Neural progenitor cell (in vitro differentiated cells): ENCODE results near the gene LAD1. TPM values are rescaled to one million over a fixed set of nuclear protein-coding genes. Genes with fewer than 3 reads are reported as not detected.

Experiments used
- DNase-seq: peaks from one replicate; pipeline ENCODE4 v3.0.0-alpha.2; 2016; ENCODE audit warnings: low spot score
- H2AFZ ChIP-seq: fragments of 200-600 bp; sonication (generic); replicated peaks from 2 replicates; pipeline ENCODE4 v1.6.1; 2016; ENCODE audit warnings: antibody characterized with exemption
- H3F3A ChIP-seq: fragments of 200-600 bp; sonication (generic); 2 replicates; pipeline ENCODE4 v1.6.1; 2016; ENCODE audit warnings: antibody characterized with exemption, low read depth
- H3K27ac ChIP-seq: fragments of 200-600 bp; sonication (generic); 2 replicates; pipeline ENCODE4 v1.5.1; 2016; ENCODE audit warnings: mild to moderate bottlenecking
- H3K27me3 ChIP-seq: fragments of 200-600 bp; sonication (generic); 2 replicates; pipeline ENCODE4 v1.6.1; 2016; ENCODE audit warnings: mild to moderate bottlenecking, moderate library complexity
- H3K36me3 ChIP-seq: fragments of 200-600 bp; sonication (generic); 2 replicates; pipeline ENCODE4 v1.5.1; 2016
- H3K4me1 ChIP-seq: fragments of 200-600 bp; sonication (generic); 2 replicates; pipeline ENCODE4 v1.6.1; 2016; ENCODE audit warnings: mixed run types
- H3K4me2 ChIP-seq: fragments of 200-600 bp; sonication (generic); 2 replicates; pipeline ENCODE4 v1.6.1; 2016
- H3K4me3 ChIP-seq: fragments of 200-600 bp; sonication (generic); 2 replicates; pipeline ENCODE4 v1.5.1; 2016
- H3K79me2 ChIP-seq: fragments of 200-600 bp; sonication (generic); 2 replicates; pipeline ENCODE4 v1.6.1; 2016; ENCODE audit warnings: low read depth
- H3K9ac ChIP-seq: fragments of 200-600 bp; sonication (generic); 2 replicates; pipeline ENCODE4 v1.6.1; 2016
- H3K9me3 ChIP-seq: fragments of 200-600 bp; sonication (generic); 2 replicates; pipeline ENCODE4 v1.5.1; 2016; ENCODE audit warnings: low read depth
- H4K20me1 ChIP-seq: fragments of 200-600 bp; sonication (generic); 2 replicates; pipeline ENCODE4 v1.6.1; 2016; ENCODE audit warnings: low read depth
- H3K27ac Mint-ChIP-seq: 3 replicates; pipeline ENCODE4 v1.8.0; 2021; ENCODE audit warnings: mixed read lengths
- H3K27me3 Mint-ChIP-seq: 2 replicates; pipeline ENCODE4 v1.8.0; 2022; ENCODE audit warnings: low read depth, mild to moderate bottlenecking, inconsistent platforms, moderate library complexity, mixed read lengths; ENCODE audit not compliant: insufficient read depth
- H3K36me3 Mint-ChIP-seq: 3 replicates; pipeline ENCODE4 v1.8.0; 2021; ENCODE audit warnings: mixed read lengths
- H3K4me1 Mint-ChIP-seq: 3 replicates; pipeline ENCODE4 v1.8.0; 2021; ENCODE audit warnings: mixed read lengths
- H3K4me3 Mint-ChIP-seq: 3 replicates; pipeline ENCODE4 v1.8.0; 2021; ENCODE audit warnings: mild to moderate bottlenecking, moderate library complexity, mixed read lengths
- H3K9me3 Mint-ChIP-seq: 3 replicates; pipeline ENCODE4 v1.8.0; 2020; ENCODE audit warnings: mixed read lengths
- EZH2 ChIP-seq: fragments of 200-600 bp; sonication (generic); IDR thresholded peaks from 2 replicates; pipeline ENCODE4 v1.6.1; 2017; ENCODE audit warnings: antibody characterized with exemption, mild to moderate bottlenecking, moderate library complexity
- EZH2phosphoT487 ChIP-seq: fragments of 200-600 bp; sonication (generic); IDR thresholded peaks from 2 replicates; pipeline ENCODE4 v1.6.1; 2017; ENCODE audit warnings: antibody characterized with exemption
- total RNA-seq: library from RNA; depleted of rRNA; stranded (reverse); fragments of >200 nt; gene quantifications from 2 replicates; pipeline ENCODE4 v1.2.3, GENCODE V29; 2015; ENCODE audit warnings: low replicate concordance
- TF ChIP-seq, protein P1 (sequence below): fragments of 200-600 bp; sonication (generic); IDR thresholded peaks from 2 replicates; pipeline ENCODE4 v1.5.1; 2017; ENCODE audit warnings: antibody characterized with exemption, mild to moderate bottlenecking

Gene LAD1
- total RNA-seq, 1 donor from 2014 or later, result not detected

DNA sequence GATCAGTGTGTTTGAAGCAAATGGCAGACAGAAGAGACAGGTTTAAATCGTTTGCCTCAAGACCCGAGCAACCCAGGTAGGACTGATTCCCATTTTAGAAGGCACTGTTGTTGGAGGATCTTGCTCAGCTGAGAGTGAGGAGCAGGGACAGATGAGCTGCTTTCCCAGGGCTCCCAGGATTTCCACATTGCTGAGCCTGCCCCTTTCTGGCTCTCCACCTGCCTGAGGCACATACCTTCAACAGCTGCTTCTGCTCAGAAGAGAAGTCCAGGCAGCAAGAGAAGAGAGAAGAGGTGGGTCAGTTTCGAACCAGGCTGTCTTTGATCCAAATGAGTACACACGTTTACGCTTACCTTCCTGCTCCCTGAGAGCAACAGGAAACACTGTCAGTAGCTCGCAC, 27.3 kb downstream of the LAD1 start:
- Histone ChIP-seq H2AFZ (no peak overlapping the region), H3K36me3 (no peaks in the 10 kb centered on the region), H3K4me2 (no peak overlapping the region), H3K79me2 (no peaks in the 10 kb centered on the region), H3K27me3 (no peaks in the 10 kb centered on the region), H4K20me1 (no peaks in the 10 kb centered on the region), H3K9ac (no peak overlapping the region), H3K4me3 (no peak overlapping the region), H3F3A (peaks cover 25% of the 10 kb centered on the region), H3K4me1 (peaks cover 39% of the 10 kb centered on the region), H3K9me3 (no peaks in the 10 kb centered on the region), H3K27ac (no peak overlapping the region)
- H3K27ac Mint-ChIP-seq, result peak overlapping the region; percentile 64
- no peaks in the 10 kb centered on the region for H3K9me3 Mint-ChIP-seq
- no peak overlapping the region for H3K4me3 Mint-ChIP-seq
- no peak for TF ChIP-seq EZH2
- TF ChIP-seq, protein P1, sequence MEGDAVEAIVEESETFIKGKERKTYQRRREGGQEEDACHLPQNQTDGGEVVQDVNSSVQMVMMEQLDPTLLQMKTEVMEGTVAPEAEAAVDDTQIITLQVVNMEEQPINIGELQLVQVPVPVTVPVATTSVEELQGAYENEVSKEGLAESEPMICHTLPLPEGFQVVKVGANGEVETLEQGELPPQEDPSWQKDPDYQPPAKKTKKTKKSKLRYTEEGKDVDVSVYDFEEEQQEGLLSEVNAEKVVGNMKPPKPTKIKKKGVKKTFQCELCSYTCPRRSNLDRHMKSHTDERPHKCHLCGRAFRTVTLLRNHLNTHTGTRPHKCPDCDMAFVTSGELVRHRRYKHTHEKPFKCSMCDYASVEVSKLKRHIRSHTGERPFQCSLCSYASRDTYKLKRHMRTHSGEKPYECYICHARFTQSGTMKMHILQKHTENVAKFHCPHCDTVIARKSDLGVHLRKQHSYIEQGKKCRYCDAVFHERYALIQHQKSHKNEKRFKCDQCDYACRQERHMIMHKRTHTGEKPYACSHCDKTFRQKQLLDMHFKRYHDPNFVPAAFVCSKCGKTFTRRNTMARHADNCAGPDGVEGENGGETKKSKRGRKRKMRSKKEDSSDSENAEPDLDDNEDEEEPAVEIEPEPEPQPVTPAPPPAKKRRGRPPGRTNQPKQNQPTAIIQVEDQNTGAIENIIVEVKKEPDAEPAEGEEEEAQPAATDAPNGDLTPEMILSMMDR, result no peak
- TF ChIP-seq EZH2phosphoT487, result no peak
- peaks cover 55% of the 10 kb centered on the region for H3K4me1 Mint-ChIP-seq
- H3K27me3 Mint-ChIP-seq, result peaks cover 11% of the 10 kb centered on the region
- no peaks in the 10 kb centered on the region for H3K36me3 Mint-ChIP-seq
- no peak for DNase-seq

DNA sequence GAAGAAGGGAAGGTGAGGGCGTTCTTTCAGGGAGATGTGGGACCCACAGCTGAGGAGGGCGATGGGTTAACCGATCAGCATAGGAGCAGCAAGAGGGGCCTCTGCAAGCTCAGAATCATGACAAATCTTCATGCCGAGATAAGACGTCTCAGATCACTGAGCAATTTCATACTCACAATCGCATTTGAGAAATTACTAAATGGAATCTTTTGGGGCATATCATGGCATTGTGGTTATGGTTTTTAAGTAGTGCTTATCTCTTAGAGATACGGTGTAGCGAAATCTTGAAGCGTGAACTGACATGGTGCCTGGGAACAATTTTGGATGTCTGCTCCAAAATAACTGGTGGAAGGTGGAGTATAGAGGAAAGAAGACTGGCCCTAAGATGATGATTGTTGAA, 27.8 kb downstream of the LAD1 start:
- H3K27me3 ChIP-seq, result no peaks in the 10 kb centered on the region
- H3K27me3 Mint-ChIP-seq, result peaks cover 11% of the 10 kb centered on the region

DNA sequence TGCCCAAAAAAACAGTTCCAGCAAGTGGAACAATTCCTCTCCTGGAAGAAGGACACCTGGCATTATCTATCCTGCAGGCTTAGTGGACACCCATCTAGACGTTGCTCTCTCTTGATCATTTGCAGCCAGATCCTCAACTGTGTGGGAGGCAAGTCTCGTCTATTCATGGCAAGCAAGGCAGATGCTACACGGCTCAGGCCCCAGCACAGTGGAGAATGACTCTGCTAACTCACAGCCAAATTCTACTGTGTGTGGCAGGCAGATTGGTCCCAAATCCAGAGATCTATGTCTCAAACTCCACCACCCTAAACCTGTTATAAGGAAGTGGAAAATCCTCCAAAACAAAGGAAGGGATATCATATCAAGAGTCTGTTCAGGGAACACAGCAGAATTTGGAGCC, 28.6 kb downstream of the LAD1 start:
- no peak overlapping the region for H3K9ac ChIP-seq
- H3K4me3 Mint-ChIP-seq, result no peak overlapping the region
- TF ChIP-seq, protein P1, result no peak
- TF ChIP-seq EZH2phosphoT487 (no peak), EZH2 (no peak)
- H3K27ac Mint-ChIP-seq, result peak overlapping the region; percentile 11
- peaks cover 13% of the 10 kb centered on the region for H3K27me3 Mint-ChIP-seq
- DNase-seq, result no peak
- no peaks in the 10 kb centered on the region for H3K9me3 Mint-ChIP-seq
- peaks cover 12% of the 10 kb centered on the region for H3F3A ChIP-seq
- no peaks in the 10 kb centered on the region for H3K79me2 ChIP-seq
- no peak overlapping the region for H3K4me3 ChIP-seq
- H3K27ac ChIP-seq, result no peak overlapping the region
- H3K9me3 ChIP-seq, result no peaks in the 10 kb centered on the region
- no peaks in the 10 kb centered on the region for H3K36me3 Mint-ChIP-seq
- no peak overlapping the region for H2AFZ ChIP-seq
- H3K4me2 ChIP-seq, result no peak overlapping the region
- H3K4me1 Mint-ChIP-seq, result peaks cover 43% of the 10 kb centered on the region
- H3K36me3 ChIP-seq, result no peaks in the 10 kb centered on the region
- no peaks in the 10 kb centered on the region for H3K27me3 ChIP-seq
- peaks cover 26% of the 10 kb centered on the region for H3K4me1 ChIP-seq
- H4K20me1 ChIP-seq, result no peaks in the 10 kb centered on the region

More for the DNA sequence above, 27.8 kb downstream of the LAD1 start:
- no peak overlapping the region for H3K4me2 ChIP-seq
- H2AFZ ChIP-seq, result no peak overlapping the region
- H3K4me1 ChIP-seq, result peaks cover 34% of the 10 kb centered on the region
- H3K9me3 Mint-ChIP-seq, result no peaks in the 10 kb centered on the region
- H4K20me1 ChIP-seq, result no peaks in the 10 kb centered on the region
- no peak overlapping the region for H3K4me3 ChIP-seq
- DNase-seq, result no peak
- peaks cover 20% of the 10 kb centered on the region for H3F3A ChIP-seq
- no peaks in the 10 kb centered on the region for H3K9me3 ChIP-seq
- H3K36me3 ChIP-seq, result no peaks in the 10 kb centered on the region
- no peak overlapping the region for H3K4me3 Mint-ChIP-seq
- H3K4me1 Mint-ChIP-seq, result peaks cover 50% of the 10 kb centered on the region
- no peak overlapping the region for H3K27ac Mint-ChIP-seq
- H3K36me3 Mint-ChIP-seq, result no peaks in the 10 kb centered on the region
- no peak for TF ChIP-seq EZH2
- TF ChIP-seq, protein P1, result no peak
- no peak for TF ChIP-seq EZH2phosphoT487
- no peak overlapping the region for H3K27ac ChIP-seq
- no peaks in the 10 kb centered on the region for H3K79me2 ChIP-seq
- H3K9ac ChIP-seq, result no peak overlapping the region
